OCI-LY3 (cell line): ENCODE data around the gene B3GALNT2.
"Not testable (repeated sequence)": the region's sequence is repeated elsewhere in the genome, so short reads cannot be mapped to it uniquely, and the experiment has no call there.

ENCODE experiments used
- H2AFZ ChIP-seq: fragments of 200-600, 300-600 bp; shearing (Covaris generic); 2 replicates; pipeline ENCODE4 v1.6.0; 2014; ENCODE audit warnings: antibody characterized with exemption, low read depth, low read length
- H3K27ac ChIP-seq: fragments of 200-600, 300-600 bp; sonication (generic); 2 replicates; pipeline ENCODE4 v1.5.1; 2014; ENCODE audit warnings: mild to moderate bottlenecking, low read length, moderate library complexity, mixed read lengths
- H3K27me3 ChIP-seq: fragments of 200-600, 300-600 bp; sonication (generic); 2 replicates; pipeline ENCODE4 v1.6.1; 2014; ENCODE audit warnings: low read depth, low read length, mixed read lengths
- H3K36me3 ChIP-seq: fragments of 200-600, 300-600 bp; sonication (generic); replicated peaks from 2 replicates; pipeline ENCODE3; 2014; ENCODE audit warnings: low read depth, low read length, mixed read lengths
- H3K4me1 ChIP-seq: fragments of 300-600, 200-600 bp; sonication (generic); 2 replicates; pipeline ENCODE4 v1.6.1; 2014; ENCODE audit warnings: low read length, mixed read lengths
- H3K4me2 ChIP-seq: fragments of 200-600, 300-600 bp; sonication (generic); 2 replicates; pipeline ENCODE4 v1.6.1; 2014; ENCODE audit warnings: low read length, mixed read lengths
- H3K4me3 ChIP-seq: fragments of 300-600, 200-600 bp; sonication (generic); 2 replicates; pipeline ENCODE4 v1.5.1; 2014; ENCODE audit warnings: antibody characterized with exemption, mild to moderate bottlenecking, low read length, moderate library complexity
- H3K79me2 ChIP-seq: fragments of 300-600, 200-600 bp; shearing (Covaris generic); 2 replicates; pipeline ENCODE4 v1.6.1; 2014; ENCODE audit warnings: mild to moderate bottlenecking, low read length, mixed read lengths
- H3K9ac ChIP-seq: fragments of 300-600, 200-600 bp; shearing (Covaris generic); 2 replicates; pipeline ENCODE4 v1.6.0; 2014; ENCODE audit warnings: mild to moderate bottlenecking, low read length, moderate library complexity
- H3K9me3 ChIP-seq: fragments of 200-600, 300-600 bp; shearing (Covaris generic); 2 replicates; pipeline ENCODE4 v1.6.1; 2014; ENCODE audit warnings: low read length, mixed read lengths; ENCODE audit not compliant: insufficient read depth
- H4K20me1 ChIP-seq: fragments of 200-600, 300-600 bp; sonication (generic); 2 replicates; pipeline ENCODE4 v1.6.1; 2016; ENCODE audit warnings: low read length, mixed read lengths; ENCODE audit not compliant: insufficient read depth
- CTCF ChIP-seq: fragments of 200-600, 300-600 bp; sonication (generic); IDR thresholded peaks from 2 replicates; pipeline ENCODE4 v1.5.1; 2014; ENCODE audit warnings: antibody characterized with exemption, low read length, low read depth
- EZH2phosphoT487 ChIP-seq: fragments of 200-600 bp; shearing (Covaris generic); IDR thresholded peaks from 2 replicates; pipeline ENCODE4 v1.6.1; 2018; ENCODE audit warnings: antibody characterized with exemption, mixed run types, low read depth

The B3GALNT2 gene

GRCh38 chr1:235545292-235545930 is 41.2 kb upstream of the B3GALNT2 start:
- Histone ChIP-seq H3K27ac (no peak overlapping the region), H2AFZ (no peak overlapping the region), H3K9ac (no peak overlapping the region), H3K79me2 (no peaks in the 10 kb centered on the region), H3K4me1 (no peaks in the 10 kb centered on the region), H4K20me1 (no peaks in the 10 kb centered on the region), H3K27me3 (peaks cover 22% of the 10 kb centered on the region; the same call in 1 of the 2 replicates), H3K9me3 (no peaks in the 10 kb centered on the region), H3K4me3 (no peak overlapping the region), H3K4me2 (no peak overlapping the region), H3K36me3 (no peaks in the 10 kb centered on the region)
- TF ChIP-seq CTCF (no peak), EZH2phosphoT487 (no peak)

GRCh38 chr1:235542845-235543244 is 38.6 kb upstream of the B3GALNT2 start:
- not testable (repeated sequence) for H2AFZ ChIP-seq, H3K79me2 ChIP-seq, H3K4me1 ChIP-seq, H3K4me3 ChIP-seq, H4K20me1 ChIP-seq, H3K9ac ChIP-seq, H3K4me2 ChIP-seq, H3K36me3 ChIP-seq, H3K9me3 ChIP-seq, H3K27me3 ChIP-seq, H3K27ac ChIP-seq

GRCh38 chr1:235533476-235534168 is 29.4 kb upstream of the B3GALNT2 start:
- Histone ChIP-seq H3K27ac (no peak overlapping the region), H2AFZ (no peak overlapping the region), H3K9me3 (no peaks in the 10 kb centered on the region), H3K4me1 (no peaks in the 10 kb centered on the region), H3K9ac (no peak overlapping the region), H3K79me2 (no peaks in the 10 kb centered on the region), H4K20me1 (no peaks in the 10 kb centered on the region), H3K36me3 (no peaks in the 10 kb centered on the region), H3K4me3 (no peak overlapping the region), H3K4me2 (no peak overlapping the region), H3K27me3 (no peaks in the 10 kb centered on the region)
- TF ChIP-seq CTCF = no peak
- no peak for TF ChIP-seq EZH2phosphoT487

GRCh38 chr1:235532360-235532759 is 28.1 kb upstream of the B3GALNT2 start:
- no peak overlapping the region for H2AFZ ChIP-seq
- no peak overlapping the region for H3K4me2 ChIP-seq
- TF ChIP-seq EZH2phosphoT487 (no peak), CTCF (no peak)
- no peaks in the 10 kb centered on the region for H3K9me3 ChIP-seq
- H3K79me2 ChIP-seq = no peaks in the 10 kb centered on the region
- H3K4me3 ChIP-seq = no peak overlapping the region
- H3K4me1 ChIP-seq = no peaks in the 10 kb centered on the region
- H3K27ac ChIP-seq = no peak overlapping the region
- H3K9ac ChIP-seq = no peak overlapping the region
- H3K27me3 ChIP-seq = no peaks in the 10 kb centered on the region
- H4K20me1 ChIP-seq = no peaks in the 10 kb centered on the region
- no peaks in the 10 kb centered on the region for H3K36me3 ChIP-seq
